ENCODE measurements around the gene ALDH8A1.

DNA sequence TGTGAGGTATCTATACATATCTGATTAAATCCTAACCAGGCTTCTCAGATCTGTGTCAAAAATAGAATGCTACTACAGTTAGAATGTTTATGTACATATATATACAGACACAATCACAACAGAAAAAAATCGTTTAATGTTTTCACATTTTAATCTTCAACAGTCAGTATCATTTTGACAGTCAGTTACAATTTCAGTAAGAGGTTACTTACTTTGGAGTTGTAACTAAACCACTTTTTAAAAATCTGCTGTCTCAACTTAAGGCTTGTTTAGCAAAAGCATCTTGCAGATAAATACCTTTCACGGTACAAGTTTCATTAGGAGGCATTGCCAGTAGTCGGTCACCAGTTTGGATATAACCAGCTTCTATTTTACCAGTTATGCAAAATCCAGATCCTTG lies 32.3 kb upstream of the ALDH8A1 start:
- TF ChIP-seq, protein P1, sequence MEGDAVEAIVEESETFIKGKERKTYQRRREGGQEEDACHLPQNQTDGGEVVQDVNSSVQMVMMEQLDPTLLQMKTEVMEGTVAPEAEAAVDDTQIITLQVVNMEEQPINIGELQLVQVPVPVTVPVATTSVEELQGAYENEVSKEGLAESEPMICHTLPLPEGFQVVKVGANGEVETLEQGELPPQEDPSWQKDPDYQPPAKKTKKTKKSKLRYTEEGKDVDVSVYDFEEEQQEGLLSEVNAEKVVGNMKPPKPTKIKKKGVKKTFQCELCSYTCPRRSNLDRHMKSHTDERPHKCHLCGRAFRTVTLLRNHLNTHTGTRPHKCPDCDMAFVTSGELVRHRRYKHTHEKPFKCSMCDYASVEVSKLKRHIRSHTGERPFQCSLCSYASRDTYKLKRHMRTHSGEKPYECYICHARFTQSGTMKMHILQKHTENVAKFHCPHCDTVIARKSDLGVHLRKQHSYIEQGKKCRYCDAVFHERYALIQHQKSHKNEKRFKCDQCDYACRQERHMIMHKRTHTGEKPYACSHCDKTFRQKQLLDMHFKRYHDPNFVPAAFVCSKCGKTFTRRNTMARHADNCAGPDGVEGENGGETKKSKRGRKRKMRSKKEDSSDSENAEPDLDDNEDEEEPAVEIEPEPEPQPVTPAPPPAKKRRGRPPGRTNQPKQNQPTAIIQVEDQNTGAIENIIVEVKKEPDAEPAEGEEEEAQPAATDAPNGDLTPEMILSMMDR (IDR thresholded peaks at IDR 0.05; ENCODE audit: insufficient read depth, low read depth, low read length) = no peak
- no peak for TF ChIP-seq EZH2 (IDR thresholded peaks at IDR 0.05; ENCODE audit: insufficient read depth, low read length)
